HG02870 (cell line): ENCODE results near the gene PAPSS2.
"Not testable (repeated sequence)": the region's sequence is repeated elsewhere in the genome, so short reads cannot be mapped to it uniquely, and the experiment has no call there.

Experiments
- ATAC-seq: cut with Tn5 transposase; IDR thresholded peaks from one replicate; pipeline ENCODE4 v1.9.1; 2021; ENCODE audit warnings: mild to moderate bottlenecking, moderate library complexity; ENCODE audit not compliant: unreplicated experiment

PAPSS2 gene

GRCh38 chr10:87702260-87702972 is 42.7 kb downstream of the PAPSS2 start:
- ATAC-seq = no peak

GRCh38 chr10:87702973-87703294 is 43.3 kb downstream of the PAPSS2 start:
- no peak for ATAC-seq

- no peak for ATAC-seq
Measured at GRCh38 chr10:87703771-87704170, 44.1 kb downstream of the PAPSS2 start.

- no peak for ATAC-seq
Measured at GRCh38 chr10:87705339-87705738, 45.7 kb downstream of the PAPSS2 start.

GRCh38 chr10:87706731-87707130 is 47.1 kb downstream of the PAPSS2 start:
- no peak for ATAC-seq

GRCh38 chr10:87707254-87707653 is 47.6 kb downstream of the PAPSS2 start:
- ATAC-seq = no peak

- no peak for ATAC-seq
Measured at GRCh38 chr10:87712913-87713616, 53.4 kb downstream of the PAPSS2 start.

- no peak for ATAC-seq
Measured at GRCh38 chr10:87713707-87714106, 54.0 kb downstream of the PAPSS2 start.

- ATAC-seq = no peak
Measured at GRCh38 chr10:87715552-87716347, 56.1 kb downstream of the PAPSS2 start.

- ATAC-seq = no peak
Measured at GRCh38 chr10:87716348-87716670, 56.6 kb downstream of the PAPSS2 start.

- no peak for ATAC-seq
Measured at GRCh38 chr10:87720665-87721064, 61.0 kb downstream of the PAPSS2 start.

GRCh38 chr10:87721781-87722180 is 62.1 kb downstream of the PAPSS2 start:
- no peak for ATAC-seq

GRCh38 chr10:87722716-87723115 is 63.0 kb downstream of the PAPSS2 start:
- no peak for ATAC-seq

- no peak for ATAC-seq
Measured at GRCh38 chr10:87723500-87723899, 63.8 kb downstream of the PAPSS2 start.

- ATAC-seq = no peak
Measured at GRCh38 chr10:87724789-87725188, 65.1 kb downstream of the PAPSS2 start.

GRCh38 chr10:87729940-87730339 is 70.3 kb downstream of the PAPSS2 start:
- no peak for ATAC-seq

- ATAC-seq = no peak
Measured at GRCh38 chr10:87733081-87733480, 73.4 kb downstream of the PAPSS2 start.

- ATAC-seq = peak; percentile 44
Measured at GRCh38 chr10:87734987-87735827, 75.5 kb downstream of the PAPSS2 start.

GRCh38 chr10:87738253-87738652 is 78.6 kb downstream of the PAPSS2 start:
- ATAC-seq = not testable (repeated sequence)

- no peak for ATAC-seq
Measured at GRCh38 chr10:87739703-87740102, 80.0 kb downstream of the PAPSS2 start.

- ATAC-seq = no peak
Measured at GRCh38 chr10:87740254-87740655, 80.6 kb downstream of the PAPSS2 start.
